22Rv1 (cell line): ENCODE data around the gene TSPAN31.

ENCODE experiments used
- CTCF ChIP-seq: fragments of 450-650 bp; IDR thresholded peaks from 2 replicates; pipeline ENCODE4 v1.5.1; 2017; ENCODE audit warnings: mild to moderate bottlenecking
- ZFX ChIP-seq: fragments of 450-650 bp; IDR thresholded peaks from 2 replicates; pipeline ENCODE4 v1.6.1; 2017; ENCODE audit warnings: antibody characterized with exemption, borderline replicate concordance

- TF ChIP-seq CTCF (no peak), ZFX (no peak)
Observed at GRCh38 chr12:57751432-57751787, 6.6 kb downstream of the TSPAN31 start.
